ENCODE measurements around the gene AGAP1.

- TF ChIP-seq CTCF (IDR thresholded peaks at IDR 0.05; ENCODE audit: extremely low read depth in 1 of 2, insufficient read depth in 1 of 2, low read depth in 1 of 2, low read length in 2 of 2) = no peak
- TF ChIP-seq JUN (IDR thresholded peaks at IDR 0.05; ENCODE audit: borderline replicate concordance, insufficient read depth, insufficient read length, low read depth) = no peak
- no peak for TF ChIP-seq POLR2AphosphoS5 (IDR thresholded peaks at IDR 0.05; ENCODE audit: insufficient read depth, low read depth, low read length)
- no peak for TF ChIP-seq EZH2 (IDR thresholded peaks at IDR 0.05; ENCODE audit: borderline replicate concordance, low read depth, low read length, severe bottlenecking)
- no peak for TF ChIP-seq POLR2A (IDR thresholded peaks at IDR 0.05; ENCODE audit: low read depth, low read length)
- no peak for TF ChIP-seq MAX (IDR thresholded peaks at IDR 0.05; ENCODE audit: insufficient read depth, insufficient read length)
- TF ChIP-seq FOS (IDR thresholded peaks at IDR 0.05; ENCODE audit: borderline replicate concordance, insufficient read depth, low read length) = no peak
- TF ChIP-seq MYC (IDR thresholded peaks at IDR 0.05; ENCODE audit: low read depth, low read length) = no peak
Observed at GRCh38 chr2:235453605-235454151, 40.2 kb upstream of the AGAP1 start.

Data from endothelial cell of umbilical vein (primary cell).